IgD-negative memory B cell (primary cell): ENCODE results near the gene POLR3C. TPM values are rescaled to one million over a fixed set of nuclear protein-coding genes. Genes with fewer than 3 reads are reported as not detected.

ENCODE experiments used
- H3K27ac Mint-ChIP-seq, 3 donors: one replicate each; pipeline ENCODE4 v1.8.0; 2020 to 2022; ENCODE audit warnings: mild to moderate bottlenecking in 3 of 3, mixed read lengths in 3 of 3, moderate library complexity in 1 of 3
- H3K27me3 Mint-ChIP-seq: one replicate; pipeline ENCODE4 v1.8.0; 2021; ENCODE audit warnings: mixed read lengths
- H3K36me3 Mint-ChIP-seq: one replicate; pipeline ENCODE4 v1.8.0; 2020; ENCODE audit warnings: mild to moderate bottlenecking, mixed read lengths
- H3K4me1 Mint-ChIP-seq, 3 donors: one replicate each; pipeline ENCODE4 v1.8.0; 2020 to 2022; ENCODE audit warnings: mixed read lengths in 3 of 3, mild to moderate bottlenecking in 1 of 3
- H3K4me3 Mint-ChIP-seq, 4 donors: one replicate each; pipeline ENCODE4 v1.8.0; 2020 to 2022; ENCODE audit warnings: mild to moderate bottlenecking in 4 of 4, mixed read lengths in 4 of 4, moderate library complexity in 3 of 4
- H3K9me3 Mint-ChIP-seq, 3 donors: one replicate each; pipeline ENCODE4 v1.8.0; 2020 to 2021; ENCODE audit warnings: mixed read lengths in 3 of 3, mild to moderate bottlenecking in 1 of 3
- polyA plus RNA-seq: library from polyadenylated mRNA; unstranded; fragments of 300-500 nt; fragmentation: Illumina TruSeq; gene quantifications from one replicate; pipeline ENCODE4 v1.2.3, GENCODE V29; 2021

Gene POLR3C
- polyA plus RNA-seq, 1 donor from 2014 or later, result 54.0 TPM

DNA sequence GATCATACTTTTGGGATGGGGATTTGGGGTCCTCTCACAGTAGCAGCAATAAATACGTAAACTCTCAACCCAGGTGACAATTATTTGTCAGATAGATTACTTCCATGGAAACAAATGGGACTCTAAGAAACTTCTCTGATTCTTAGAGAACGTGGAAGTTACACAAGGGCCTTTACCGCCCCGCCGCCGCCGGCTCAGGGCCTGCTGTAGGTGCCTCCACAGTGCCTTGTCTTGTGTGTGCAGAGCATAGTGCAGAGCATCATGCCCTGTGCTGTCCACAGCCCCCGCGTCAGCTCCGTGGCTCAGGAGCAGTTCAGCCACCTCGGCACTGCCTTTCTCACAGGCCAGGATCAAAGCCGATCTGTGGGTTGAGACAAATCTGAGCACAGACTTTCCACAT is 50.6 kb downstream of the POLR3C start:
- H3K27ac Mint-ChIP-seq, result no peak overlapping the region
- H3K9me3 Mint-ChIP-seq, result no peaks in the 10 kb centered on the region

DNA sequence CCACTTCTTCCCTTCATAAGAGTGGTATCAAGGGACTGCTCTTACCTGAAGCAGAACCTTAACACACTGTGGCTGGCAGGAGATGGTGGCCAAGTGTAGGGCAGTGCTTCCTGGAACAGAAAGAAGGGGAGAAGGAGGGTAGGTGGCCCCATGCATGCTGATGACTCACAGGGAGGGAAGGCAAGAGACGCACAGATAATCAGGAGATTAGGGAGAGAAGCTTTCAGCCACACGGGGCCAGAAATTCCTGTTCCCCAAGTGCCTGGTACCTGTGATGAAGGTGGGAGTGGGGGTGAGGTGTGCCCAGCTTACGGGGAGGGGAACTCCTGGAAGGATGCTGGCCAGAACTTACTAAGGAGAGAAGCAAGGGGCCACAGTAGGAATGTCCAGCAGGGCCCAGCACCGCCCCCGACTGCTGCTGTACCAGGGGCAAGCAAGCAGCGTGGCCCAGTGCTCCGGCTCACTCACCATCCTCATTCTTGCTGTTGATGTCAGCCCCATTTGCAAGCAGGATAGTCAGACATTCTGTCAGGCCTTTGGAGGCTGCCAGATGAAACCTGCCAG is 54.0 kb downstream of the POLR3C start:
- Mint-ChIP-seq H3K4me1 (peaks cover under 1 to 3% (median 2%) of the 10 kb centered on the region in 3 donors), H3K36me3 (no peaks in the 10 kb centered on the region), H3K9me3 (no peaks in the 10 kb centered on the region), H3K27ac (no peak overlapping the region), H3K4me3 (no peak overlapping the region), H3K27me3 (peaks cover 9% of the 10 kb centered on the region)

More for the DNA sequence above, 50.6 kb downstream of the POLR3C start:
- no peak overlapping the region for H3K4me3 Mint-ChIP-seq
- H3K36me3 Mint-ChIP-seq, result no peaks in the 10 kb centered on the region
- H3K4me1 Mint-ChIP-seq, result peaks cover 5 to 16% (median 7%) of the 10 kb centered on the region in 3 donors
- peaks cover 11% of the 10 kb centered on the region for H3K27me3 Mint-ChIP-seq

DNA sequence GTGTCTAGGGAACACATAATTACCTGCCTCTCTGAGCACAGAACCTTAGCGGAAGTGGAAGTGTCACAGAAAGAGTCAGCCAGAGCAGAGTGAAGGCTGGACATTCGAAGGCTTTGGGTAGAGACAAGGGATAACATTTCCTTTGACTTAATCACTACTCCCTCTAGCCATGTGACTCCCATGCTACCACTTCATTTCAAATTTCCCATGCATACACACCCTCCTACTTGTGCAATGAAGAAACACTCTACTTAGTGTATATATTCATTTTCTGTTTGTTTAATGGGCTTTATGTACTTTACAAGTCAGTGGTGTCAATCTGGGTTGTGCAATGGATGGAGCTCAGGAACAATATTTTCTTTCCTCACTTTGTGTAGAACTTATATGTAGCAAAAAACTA is 54.7 kb downstream of the POLR3C start:
- H3K36me3 Mint-ChIP-seq, result no peaks in the 10 kb centered on the region
- H3K4me3 Mint-ChIP-seq, result no peak overlapping the region
- H3K27me3 Mint-ChIP-seq, result peaks cover 9% of the 10 kb centered on the region
- no peaks in the 10 kb centered on the region for H3K9me3 Mint-ChIP-seq
- no peak overlapping the region for H3K27ac Mint-ChIP-seq
- peaks cover 0 to 2% (median 0%) of the 10 kb centered on the region in 3 donors for H3K4me1 Mint-ChIP-seq

DNA sequence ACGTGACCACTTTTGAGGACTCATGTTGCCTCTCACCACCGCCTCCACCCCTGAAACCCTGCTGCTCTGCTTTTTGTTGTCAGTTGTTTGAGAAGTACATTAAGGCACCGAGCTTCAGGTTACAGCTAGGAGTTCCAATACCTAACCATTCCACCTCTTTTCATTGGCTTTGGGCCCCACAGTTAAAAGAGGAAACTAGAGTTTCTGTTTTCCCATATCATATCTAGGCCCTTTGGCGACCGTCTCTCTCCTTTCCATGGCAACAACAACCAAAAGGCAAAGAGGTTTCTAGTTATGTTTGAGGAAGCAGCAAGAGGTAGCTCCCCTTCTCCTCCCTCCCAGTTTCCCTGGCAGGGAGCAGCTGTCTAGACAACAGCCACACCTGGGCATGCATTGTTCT is 55.8 kb downstream of the POLR3C start:
- H3K27ac Mint-ChIP-seq, result no peak overlapping the region
- H3K4me1 Mint-ChIP-seq, result peaks cover 0 to 2% (median 0%) of the 10 kb centered on the region in 3 donors
- H3K9me3 Mint-ChIP-seq, result no peaks in the 10 kb centered on the region
- peaks cover 14% of the 10 kb centered on the region for H3K27me3 Mint-ChIP-seq
- no peak overlapping the region for H3K4me3 Mint-ChIP-seq
- H3K36me3 Mint-ChIP-seq, result no peaks in the 10 kb centered on the region

DNA sequence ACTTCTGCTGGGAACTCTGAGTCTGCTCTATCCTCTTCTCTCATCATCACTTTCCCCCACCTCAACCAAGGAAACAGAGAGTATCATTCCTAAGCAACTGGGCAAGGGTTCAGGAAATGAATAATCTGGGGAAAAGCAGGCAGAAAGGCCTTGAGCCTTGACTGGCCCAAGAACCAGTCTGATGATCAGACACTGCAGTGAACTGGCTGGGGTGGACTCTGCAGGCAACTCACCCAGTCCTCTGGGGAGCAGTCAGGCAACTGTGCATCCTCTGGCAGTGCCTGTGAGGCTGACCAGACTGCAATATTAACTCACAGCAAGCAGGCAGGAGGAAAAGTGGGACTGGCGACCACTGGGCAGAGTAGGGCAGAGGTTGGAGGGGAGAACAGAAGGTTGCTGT is 60.7 kb downstream of the POLR3C start:
- H3K36me3 Mint-ChIP-seq, result no peaks in the 10 kb centered on the region
- peaks cover 7% of the 10 kb centered on the region for H3K27me3 Mint-ChIP-seq
- peak overlapping the region in 3 of 4 donors; percentile 54 to 74 (median 70) for H3K4me3 Mint-ChIP-seq
- H3K4me1 Mint-ChIP-seq, result peaks cover 0 to 12% (median 10%) of the 10 kb centered on the region in 3 donors
- no peak overlapping the region for H3K27ac Mint-ChIP-seq
- H3K9me3 Mint-ChIP-seq, result no peaks in the 10 kb centered on the region

DNA sequence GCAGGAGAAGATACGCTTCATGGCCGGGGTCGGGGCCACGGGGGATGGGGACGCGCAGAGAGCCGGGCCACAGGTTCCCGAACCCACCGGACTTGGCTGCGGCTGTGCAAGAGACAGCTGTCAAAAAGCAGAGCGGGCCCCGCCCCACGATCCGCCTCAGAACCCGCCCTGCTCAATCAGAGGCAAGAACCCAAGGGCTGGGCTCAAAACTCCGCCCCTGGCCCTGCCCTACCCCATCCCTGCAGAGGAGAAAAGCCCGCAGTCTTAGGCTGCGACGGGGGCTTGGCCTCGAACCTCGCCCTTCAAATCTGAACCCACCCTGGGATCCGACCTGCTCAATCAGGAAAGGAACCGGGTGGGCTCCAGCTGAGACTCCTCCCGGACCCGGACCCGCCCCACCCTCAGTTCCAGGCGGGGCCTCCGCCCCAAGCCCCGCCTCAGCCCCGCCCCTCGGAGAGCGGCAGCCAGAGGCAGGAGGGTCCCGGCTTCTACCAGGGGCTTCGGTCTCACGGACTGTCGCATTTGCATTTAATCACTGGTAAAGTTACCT is 61.8 kb downstream of the POLR3C start, which contains the start of gene ANKRD35:
Gene ANKRD35, minus strand, starts transcription at position 129 of the 550 bp plus-strand sequence. Its CDS starts 108 bp downstream, at position 21.
- Mint-ChIP-seq H3K4me3 (peak within 1 kb of the TSS; percentile 74 to 93 (median 88)), H3K27ac (peak within 1 kb of the TSS in 1 of 3 donors; percentile 36), H3K4me1 (peaks cover 0 to 12% (median 10%) of the 10 kb centered on the region in 3 donors), H3K9me3 (no peaks in the 10 kb centered on the region), H3K27me3 (peaks cover 7% of the 10 kb centered on the region), H3K36me3 (no peaks in the 10 kb centered on the region)

DNA sequence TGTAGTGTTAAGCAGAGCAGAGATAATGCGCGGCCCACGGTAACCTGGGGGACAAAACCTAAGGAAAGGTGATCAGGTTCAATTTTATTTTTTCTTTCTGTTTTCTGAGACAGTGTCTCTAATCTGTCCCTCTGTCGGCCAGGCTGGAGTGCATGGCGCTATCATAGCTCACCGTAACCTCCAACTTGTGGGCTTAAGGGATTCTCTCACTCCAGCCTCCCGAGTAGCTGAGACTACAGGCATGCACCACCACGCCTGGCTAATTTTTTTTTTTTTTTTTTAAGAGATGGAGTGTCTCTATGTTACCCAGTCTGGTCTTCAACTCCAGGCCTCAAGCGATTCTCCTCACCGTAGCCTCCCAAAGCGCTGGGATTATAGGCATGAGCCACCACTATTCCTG is 62.4 kb downstream of the POLR3C start:
- peaks cover 0 to 12% (median 10%) of the 10 kb centered on the region in 3 donors for H3K4me1 Mint-ChIP-seq
- H3K27ac Mint-ChIP-seq, result no peak overlapping the region
- H3K36me3 Mint-ChIP-seq, result no peaks in the 10 kb centered on the region
- H3K27me3 Mint-ChIP-seq, result peaks cover 7% of the 10 kb centered on the region
- no peaks in the 10 kb centered on the region for H3K9me3 Mint-ChIP-seq
- H3K4me3 Mint-ChIP-seq, result peak overlapping the region; percentile 74 to 93 (median 88)

DNA sequence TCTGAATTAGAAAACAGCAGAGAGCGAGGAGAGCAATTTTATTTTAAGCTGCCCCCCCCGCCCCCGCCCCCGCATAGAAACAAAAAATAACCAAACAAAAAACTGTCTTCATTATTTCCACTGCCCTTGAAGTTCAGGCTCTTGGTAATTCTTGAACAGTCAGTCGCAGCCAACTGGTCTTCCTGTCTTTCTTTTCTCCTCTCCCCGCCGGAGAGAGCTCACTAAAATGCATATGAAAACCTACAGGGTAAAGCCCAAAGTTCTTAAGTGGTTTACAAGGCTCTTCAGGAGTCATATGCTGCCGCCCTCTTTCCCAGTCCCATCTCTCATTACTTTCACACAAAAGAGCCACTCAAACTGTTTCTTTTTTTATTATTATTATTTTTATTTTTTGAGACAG is 62.8 kb downstream of the POLR3C start:
- Mint-ChIP-seq H3K4me3 (peak overlapping the region; percentile 21 to 88 (median 68)), H3K27me3 (peaks cover 7% of the 10 kb centered on the region), H3K36me3 (no peaks in the 10 kb centered on the region), H3K27ac (no peak overlapping the region), H3K9me3 (no peaks in the 10 kb centered on the region), H3K4me1 (peaks cover 0 to 12% (median 10%) of the 10 kb centered on the region in 3 donors)

DNA sequence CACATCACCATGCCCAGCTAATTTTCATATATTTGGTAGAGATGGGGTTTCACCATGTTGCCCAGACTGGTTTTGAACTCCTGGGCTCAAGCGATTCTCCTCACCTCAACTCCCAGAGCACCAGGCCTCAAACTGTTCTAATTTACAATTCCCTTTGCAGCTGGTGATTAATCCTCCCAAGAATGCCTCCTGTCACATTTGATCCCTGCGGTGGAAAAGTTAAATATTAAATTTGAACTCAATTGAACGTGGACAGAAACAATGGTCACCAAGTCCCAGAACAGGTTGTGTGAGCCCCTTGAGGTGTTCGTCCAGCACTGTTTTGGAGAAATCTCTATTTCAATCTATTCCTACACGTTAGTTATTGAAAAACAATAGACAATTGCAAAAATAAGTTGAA is 63.6 kb downstream of the POLR3C start:
- Mint-ChIP-seq H3K4me1 (peaks cover 0 to 12% (median 10%) of the 10 kb centered on the region in 3 donors), H3K27me3 (peaks cover 7% of the 10 kb centered on the region), H3K27ac (no peak overlapping the region), H3K4me3 (peak overlapping the region in 1 of 4 donors; percentile 21), H3K36me3 (no peaks in the 10 kb centered on the region), H3K9me3 (no peaks in the 10 kb centered on the region)

DNA sequence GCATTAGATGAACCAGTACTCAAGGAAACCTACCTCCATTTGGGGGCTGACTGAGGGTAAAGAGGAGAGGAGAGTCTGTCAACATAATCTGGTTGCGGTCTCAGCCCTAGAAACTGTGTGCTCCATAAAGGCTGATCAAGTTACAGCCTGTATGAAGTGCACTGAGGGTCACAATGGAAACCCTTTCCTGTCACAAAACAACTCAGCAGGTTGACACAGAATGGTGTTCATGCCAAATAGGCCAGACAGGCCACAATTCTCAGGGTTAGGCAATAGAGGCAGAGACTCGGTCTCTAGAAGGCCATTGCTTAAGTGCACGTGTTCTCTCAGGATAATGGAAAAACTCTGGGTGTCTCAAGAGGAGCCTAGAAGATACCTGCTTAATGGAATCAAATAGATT is 65.7 kb downstream of the POLR3C start:
- no peak overlapping the region for H3K27ac Mint-ChIP-seq
- H3K27me3 Mint-ChIP-seq, result peaks cover 2% of the 10 kb centered on the region
- H3K4me3 Mint-ChIP-seq, result no peak overlapping the region
- H3K36me3 Mint-ChIP-seq, result no peaks in the 10 kb centered on the region
- no peaks in the 10 kb centered on the region for H3K9me3 Mint-ChIP-seq
- H3K4me1 Mint-ChIP-seq, result peaks cover 0 to 12% (median 8%) of the 10 kb centered on the region in 3 donors

DNA sequence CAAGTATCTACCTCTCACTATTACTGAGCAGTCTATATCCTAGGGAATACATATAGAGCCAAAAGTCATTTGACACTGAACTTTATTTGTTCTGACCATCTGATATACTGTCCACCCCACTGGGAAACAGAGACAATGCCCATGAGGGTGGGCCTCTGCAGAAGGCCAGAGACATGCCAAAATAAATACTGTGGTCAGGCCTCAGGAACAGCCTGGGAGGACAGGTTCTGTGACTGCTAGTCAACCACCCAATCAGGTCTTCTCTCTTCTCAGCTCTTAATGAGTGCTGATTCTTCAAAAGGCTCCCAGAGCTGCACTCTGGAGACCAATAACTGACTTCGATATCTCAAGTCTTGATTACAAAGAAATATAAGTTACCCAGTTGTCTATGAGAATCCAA is 67.1 kb downstream of the POLR3C start:
- no peaks in the 10 kb centered on the region for H3K9me3 Mint-ChIP-seq
- H3K4me3 Mint-ChIP-seq, result no peak overlapping the region
- no peak overlapping the region for H3K27ac Mint-ChIP-seq
- H3K27me3 Mint-ChIP-seq, result no peaks in the 10 kb centered on the region
- H3K4me1 Mint-ChIP-seq, result peaks cover 0 to 3% (median 1%) of the 10 kb centered on the region in 3 donors
- H3K36me3 Mint-ChIP-seq, result no peaks in the 10 kb centered on the region

DNA sequence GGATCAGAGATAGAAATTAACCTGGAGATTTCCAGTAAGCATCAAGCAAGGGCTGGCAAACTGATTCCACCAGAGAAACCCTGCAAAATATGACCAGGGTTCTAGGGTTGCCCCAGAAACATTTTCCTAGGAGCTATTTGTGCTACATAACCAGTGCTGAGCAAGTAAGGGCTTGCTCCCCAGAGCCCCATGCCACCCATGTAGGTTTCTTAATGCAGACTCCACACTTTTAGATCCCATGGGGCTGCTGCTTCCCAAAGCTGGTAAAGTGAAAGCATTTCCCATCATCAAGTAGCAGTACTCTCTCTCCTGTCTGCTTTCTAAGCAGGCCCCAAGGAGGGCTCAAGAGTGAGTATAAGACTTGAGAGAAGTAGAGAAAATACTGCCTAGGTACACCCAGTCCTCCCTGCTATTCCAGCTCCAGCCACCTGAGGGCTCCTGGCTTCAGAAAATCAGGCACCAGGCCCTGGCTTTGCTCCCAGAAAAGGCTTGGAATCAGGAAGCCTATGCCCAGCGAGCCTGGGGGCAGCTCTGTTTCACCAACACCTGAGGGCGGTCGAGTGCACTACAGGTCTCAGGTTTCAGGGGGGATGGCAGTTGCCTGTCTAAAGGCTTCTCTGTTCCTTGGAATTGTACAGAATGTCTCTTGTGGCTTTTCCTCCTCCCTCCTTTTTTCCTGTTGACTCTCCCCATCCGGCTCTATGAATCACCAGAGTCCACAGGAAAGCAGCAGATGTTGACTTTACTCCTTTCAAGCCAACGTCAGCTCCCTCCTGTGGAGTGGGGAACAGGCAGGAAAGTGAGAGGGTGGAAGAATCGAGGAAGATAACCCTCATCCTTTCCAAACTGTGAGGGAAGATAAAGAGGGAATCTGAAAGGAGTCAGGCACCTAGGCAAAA is 67.8 kb downstream of the POLR3C start:
- peaks cover 0 to under 1% (median 0%) of the 10 kb centered on the region in 3 donors for H3K4me1 Mint-ChIP-seq
- H3K4me3 Mint-ChIP-seq, result no peak overlapping the region
- H3K27me3 Mint-ChIP-seq, result no peaks in the 10 kb centered on the region
- no peaks in the 10 kb centered on the region for H3K36me3 Mint-ChIP-seq
- no peaks in the 10 kb centered on the region for H3K9me3 Mint-ChIP-seq
- no peak overlapping the region for H3K27ac Mint-ChIP-seq

DNA sequence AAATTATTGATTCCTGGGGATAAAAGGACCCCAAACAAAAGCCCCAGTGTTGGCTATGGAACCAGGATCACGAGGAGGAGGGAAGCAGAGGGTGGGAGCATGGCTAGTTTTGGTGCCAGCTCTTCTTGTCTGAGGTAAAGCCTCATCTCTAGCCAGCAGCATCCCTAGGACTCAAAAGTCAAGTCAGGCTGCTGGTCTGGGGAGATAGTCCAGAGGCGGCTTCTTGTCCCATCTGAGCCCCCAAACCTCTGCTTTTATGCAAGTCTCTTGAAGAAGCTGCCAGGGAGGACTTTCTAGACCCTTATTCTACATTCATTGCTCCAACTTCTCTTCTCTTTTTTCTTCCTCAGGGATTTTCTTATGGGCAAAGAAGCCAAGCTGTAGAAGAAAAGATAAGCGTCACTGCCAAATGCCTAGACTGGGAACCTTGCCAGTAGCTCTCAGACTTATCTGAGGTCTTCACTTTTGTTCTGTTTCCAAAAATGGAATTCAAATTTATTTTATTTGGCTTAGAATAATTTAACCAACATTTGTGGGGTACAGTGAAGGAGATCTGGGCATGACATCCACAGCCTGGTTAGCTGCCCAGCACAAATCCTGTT is 68.6 kb downstream of the POLR3C start:
- Mint-ChIP-seq H3K9me3 (no peaks in the 10 kb centered on the region), H3K4me1 (no peaks in the 10 kb centered on the region), H3K36me3 (no peaks in the 10 kb centered on the region), H3K4me3 (no peak overlapping the region), H3K27me3 (no peaks in the 10 kb centered on the region), H3K27ac (no peak overlapping the region)

DNA sequence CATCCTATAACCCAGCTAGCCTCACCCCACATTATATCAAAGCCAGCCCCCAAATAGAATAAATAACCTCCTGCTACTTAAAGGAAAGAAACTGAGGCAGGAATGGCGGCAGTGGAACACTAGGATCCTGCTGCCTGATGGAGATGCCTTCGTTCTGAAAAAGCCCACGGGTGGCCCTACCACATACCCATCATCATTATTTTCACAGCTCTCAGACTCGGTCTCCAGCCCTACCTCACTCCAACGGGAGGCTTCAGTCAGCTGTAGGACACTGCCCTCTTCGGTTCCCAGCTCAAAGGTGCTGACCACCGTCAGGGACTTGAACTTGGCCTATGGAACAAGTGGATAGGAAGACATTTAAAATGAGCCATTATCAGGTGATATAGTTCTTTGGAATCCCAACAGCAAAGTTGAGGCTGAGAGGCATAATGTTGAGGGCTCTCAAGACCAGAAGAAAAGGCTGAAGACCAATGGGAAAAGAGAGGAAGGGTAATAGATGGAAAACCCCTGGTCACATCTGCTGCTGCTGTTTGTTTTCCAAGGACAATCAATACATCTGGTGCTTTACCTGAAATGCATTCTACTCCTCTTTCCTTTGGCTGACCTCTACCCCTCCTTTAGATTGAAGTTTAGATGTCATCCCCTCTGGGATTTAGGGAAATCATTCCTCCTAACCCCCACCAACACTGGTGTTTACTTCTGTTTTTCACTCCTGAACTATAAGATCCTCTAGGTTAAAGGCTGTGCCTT is 69.5 kb downstream of the POLR3C start:
- H3K27me3 Mint-ChIP-seq, result no peaks in the 10 kb centered on the region
- no peaks in the 10 kb centered on the region for H3K9me3 Mint-ChIP-seq
- H3K27ac Mint-ChIP-seq, result no peak overlapping the region
- H3K36me3 Mint-ChIP-seq, result peaks cover 3% of the 10 kb centered on the region
- H3K4me3 Mint-ChIP-seq, result no peak overlapping the region
- no peaks in the 10 kb centered on the region for H3K4me1 Mint-ChIP-seq
